Measurements from ENCODE around the gene MMEL1.
"Not testable (repeated sequence)": the region's sequence is repeated elsewhere in the genome, so short reads cannot be mapped to it uniquely, and the experiment has no call there.

DNA sequence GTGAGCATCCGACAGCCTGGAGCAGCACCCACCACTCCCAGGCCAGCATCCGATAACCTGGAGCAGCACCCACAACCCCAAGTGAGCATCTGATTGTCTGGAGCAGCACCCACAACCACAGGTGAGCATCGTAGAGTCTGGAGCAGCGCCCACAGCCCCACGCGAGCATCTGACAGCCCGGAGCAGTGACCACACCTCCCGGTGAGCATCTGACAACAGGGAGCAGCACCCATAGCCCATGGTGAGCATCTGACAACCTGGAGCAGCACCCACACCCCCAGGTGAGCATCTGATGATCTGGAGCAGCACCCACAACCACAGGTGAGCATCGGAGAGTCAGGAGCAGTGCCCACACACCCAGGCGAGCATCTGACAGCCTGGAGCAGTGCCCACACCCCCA is 25.1 kb upstream of the MMEL1 start:
- TF ChIP-seq, protein P1, sequence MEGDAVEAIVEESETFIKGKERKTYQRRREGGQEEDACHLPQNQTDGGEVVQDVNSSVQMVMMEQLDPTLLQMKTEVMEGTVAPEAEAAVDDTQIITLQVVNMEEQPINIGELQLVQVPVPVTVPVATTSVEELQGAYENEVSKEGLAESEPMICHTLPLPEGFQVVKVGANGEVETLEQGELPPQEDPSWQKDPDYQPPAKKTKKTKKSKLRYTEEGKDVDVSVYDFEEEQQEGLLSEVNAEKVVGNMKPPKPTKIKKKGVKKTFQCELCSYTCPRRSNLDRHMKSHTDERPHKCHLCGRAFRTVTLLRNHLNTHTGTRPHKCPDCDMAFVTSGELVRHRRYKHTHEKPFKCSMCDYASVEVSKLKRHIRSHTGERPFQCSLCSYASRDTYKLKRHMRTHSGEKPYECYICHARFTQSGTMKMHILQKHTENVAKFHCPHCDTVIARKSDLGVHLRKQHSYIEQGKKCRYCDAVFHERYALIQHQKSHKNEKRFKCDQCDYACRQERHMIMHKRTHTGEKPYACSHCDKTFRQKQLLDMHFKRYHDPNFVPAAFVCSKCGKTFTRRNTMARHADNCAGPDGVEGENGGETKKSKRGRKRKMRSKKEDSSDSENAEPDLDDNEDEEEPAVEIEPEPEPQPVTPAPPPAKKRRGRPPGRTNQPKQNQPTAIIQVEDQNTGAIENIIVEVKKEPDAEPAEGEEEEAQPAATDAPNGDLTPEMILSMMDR (conservative IDR thresholded peaks at IDR 0.05): not testable (repeated sequence)
- TF ChIP-seq ZFX (IDR thresholded peaks at IDR 0.05): not testable (repeated sequence)

Measured in C4-2B (cell line).